Measurements from ENCODE around the gene RADIL. TPM values are rescaled to one million over a fixed set of nuclear protein-coding genes. Genes with fewer than 3 reads are reported as not detected.

The RADIL gene
- total and polyA plus RNA-seq, 2 of the 13 experiments (the other 11 are each of a cell fraction or from before 2014, with no cell fraction given), result 0.05 to 0.09 TPM

DNA sequence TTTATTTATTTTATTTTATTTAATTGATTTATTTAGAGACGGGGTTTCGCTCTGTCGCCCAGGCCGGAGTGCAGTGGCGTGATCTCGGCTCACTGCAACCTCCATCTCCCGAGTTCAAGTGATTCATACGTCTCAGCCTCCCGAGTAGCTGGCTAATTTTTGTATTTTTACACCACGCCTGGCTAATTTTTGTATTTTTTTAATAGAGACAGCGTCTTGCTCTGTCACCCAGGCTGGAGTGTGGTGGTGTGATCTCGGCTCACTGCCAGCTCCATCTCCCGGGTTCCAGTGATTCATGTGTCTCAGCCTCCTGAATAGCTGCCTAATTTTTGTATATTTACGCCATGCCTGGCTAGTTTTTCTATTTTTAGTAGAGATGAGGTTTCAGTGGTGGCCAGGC, 73.8 kb downstream of the RADIL start:
- H4K20me1 ChIP-seq (ENCODE audit: insufficient read depth, low read length), result no peaks in the 10 kb centered on the region
- H3K36me3 ChIP-seq (replicated peaks in 1 of 2; ENCODE audit: control insufficient read depth in 1 of 2, insufficient read depth in 2 of 2, low read length in 2 of 2), result no peaks in the 10 kb centered on the region
- no peak for ATAC-seq
- BruUV-seq (replicated peaks), result no TSS peak
- H3K4me2 ChIP-seq (ENCODE audit: low read depth, low read length), result no peak overlapping the region
- H3K27ac ChIP-seq (ENCODE audit: extremely low read length, insufficient read depth, low read length), result no peak overlapping the region
- H3K4me3 ChIP-seq (replicated peaks in 1 of 3; ENCODE audit: insufficient read depth in 1 of 3, low read depth in 2 of 3, low read length in 3 of 3), result no peak overlapping the region
- 67% methylated on average over 14 of the region's 14 CpGs for WGBS (ENCODE audit: low lambda C conversion rate)
- H3K9ac ChIP-seq (ENCODE audit: insufficient read depth, low read depth, low read length), result no peak overlapping the region
- CTCF ChIA-PET (ENCODE audit: low intra/inter-chr PET ratio, low total read pairs), result no interaction called here
- intact Hi-C loops (cut with micrococcal nuclease; ENCODE audit: unreplicated experiment) (no loop called here), in situ Hi-C loops (cut with HindIII; ENCODE audit: extremely low pct_ligation_motif_present, low pct_unique_long_range_greater_than_20kb) (no loop called here)
- DNase-seq (ENCODE audit: low spot score), result no peak
- POLR2A ChIA-PET, result no interaction called here
- H3K9me3 ChIP-seq (ENCODE audit: low read length), result no peaks in the 10 kb centered on the region
- FAIRE-seq, result no peak
- H3K4me1 ChIP-seq (ENCODE audit: insufficient read depth, low read length), result 0 out of 2 replicates have a peak, but pooled peaks cover under 1% of the 10 kb centered on the region
- no peak for TF ChIP-seq ZNF747 (CRISPR knock-in tag; IDR thresholded peaks at IDR 0.05; ENCODE audit: borderline replicate concordance)
- H3K79me2 ChIP-seq (ENCODE audit: insufficient read depth, low read length), result no peaks in the 10 kb centered on the region
- H2AFZ ChIP-seq (ENCODE audit: low read length), result no peak overlapping the region
- H3K27me3 ChIP-seq (ENCODE audit: control insufficient read depth in 1 of 2, insufficient read depth in 2 of 2, low read length in 2 of 2), result peaks cover 9 to 46% of the 10 kb centered on the region in 2 experiments; a peak in 3 of 5 replicates

DNA sequence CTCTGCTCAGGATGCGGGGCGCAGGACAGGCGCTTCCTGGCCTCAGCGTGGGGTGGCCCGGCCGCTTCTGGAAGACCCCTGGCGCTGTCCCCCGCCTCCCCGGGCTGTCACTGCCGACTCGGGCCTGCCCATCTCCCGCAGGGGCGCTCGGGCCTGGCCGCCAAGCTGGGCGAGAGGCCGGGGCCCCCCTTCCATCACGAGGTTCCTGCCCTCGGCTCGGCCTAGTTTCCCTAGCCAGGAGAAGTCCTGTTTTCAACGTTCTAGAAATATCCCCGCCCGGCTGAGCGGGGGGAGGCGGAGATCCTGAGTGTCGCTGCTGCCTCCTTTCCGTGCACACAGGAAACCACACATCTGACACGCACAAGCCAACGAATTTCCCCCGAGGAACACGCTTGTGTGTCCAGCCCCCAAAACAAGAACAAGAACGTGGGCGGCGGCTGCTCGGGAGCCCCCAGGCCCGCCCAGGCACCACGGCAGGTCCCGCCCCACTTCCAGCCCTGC, 74.4 kb downstream of the RADIL start:
- H3K9me3 ChIP-seq (ENCODE audit: low read length), result no peaks in the 10 kb centered on the region
- intact Hi-C loops (cut with micrococcal nuclease; ENCODE audit: unreplicated experiment) (no loop called here), in situ Hi-C loops (cut with HindIII; ENCODE audit: extremely low pct_ligation_motif_present, low pct_unique_long_range_greater_than_20kb) (no loop called here)
- H3K4me3 ChIP-seq (replicated peaks in 1 of 3; ENCODE audit: insufficient read depth in 1 of 3, low read depth in 2 of 3, low read length in 3 of 3), result no peak overlapping the region
- FAIRE-seq (no peak), DNase-seq (ENCODE audit: low spot score) (no peak), ATAC-seq (no peak)
- peaks cover 9 to 46% of the 10 kb centered on the region in 2 experiments; a peak in 3 of 5 replicates for H3K27me3 ChIP-seq (ENCODE audit: control insufficient read depth in 1 of 2, insufficient read depth in 2 of 2, low read length in 2 of 2)
- no peaks in the 10 kb centered on the region for H4K20me1 ChIP-seq (ENCODE audit: insufficient read depth, low read length)
- WGBS (ENCODE audit: low lambda C conversion rate), result 76% methylated on average over 18 of the region's 38 CpGs
- peaks cover 5% of the 10 kb centered on the region; the same call in 1 of the 2 replicates for H3K4me1 ChIP-seq (ENCODE audit: insufficient read depth, low read length)
- ChIA-PET CTCF (ENCODE audit: low intra/inter-chr PET ratio, low total read pairs) (no interaction called here), POLR2A (no interaction called here)
- no peaks in the 10 kb centered on the region for H3K36me3 ChIP-seq (replicated peaks in 1 of 2; ENCODE audit: control insufficient read depth in 1 of 2, insufficient read depth in 2 of 2, low read length in 2 of 2)
- H2AFZ ChIP-seq (ENCODE audit: low read length), result no peak overlapping the region
- H3K9ac ChIP-seq (ENCODE audit: insufficient read depth, low read depth, low read length), result no peak overlapping the region
- H3K4me2 ChIP-seq (ENCODE audit: low read depth, low read length), result no peak overlapping the region
- BruUV-seq (replicated peaks), result no TSS peak
- H3K27ac ChIP-seq (ENCODE audit: extremely low read length, insufficient read depth, low read length), result no peak overlapping the region
- TF ChIP-seq ZNF562 (CRISPR knock-in tag; IDR thresholded peaks at IDR 0.05; ENCODE audit: borderline replicate concordance) (no peak), HHEX (CRISPR knock-in tag; IDR thresholded peaks at IDR 0.05) (no peak), PAX8 (CRISPR knock-in tag; IDR thresholded peaks at IDR 0.05; ENCODE audit: borderline replicate concordance) (no peak), ARNT2 (CRISPR knock-in tag; IDR thresholded peaks at IDR 0.05; ENCODE audit: low read depth) (no peak), EED (CRISPR knock-in tag; IDR thresholded peaks at IDR 0.05) (no peak)
- TF ChIP-seq, protein P1, sequence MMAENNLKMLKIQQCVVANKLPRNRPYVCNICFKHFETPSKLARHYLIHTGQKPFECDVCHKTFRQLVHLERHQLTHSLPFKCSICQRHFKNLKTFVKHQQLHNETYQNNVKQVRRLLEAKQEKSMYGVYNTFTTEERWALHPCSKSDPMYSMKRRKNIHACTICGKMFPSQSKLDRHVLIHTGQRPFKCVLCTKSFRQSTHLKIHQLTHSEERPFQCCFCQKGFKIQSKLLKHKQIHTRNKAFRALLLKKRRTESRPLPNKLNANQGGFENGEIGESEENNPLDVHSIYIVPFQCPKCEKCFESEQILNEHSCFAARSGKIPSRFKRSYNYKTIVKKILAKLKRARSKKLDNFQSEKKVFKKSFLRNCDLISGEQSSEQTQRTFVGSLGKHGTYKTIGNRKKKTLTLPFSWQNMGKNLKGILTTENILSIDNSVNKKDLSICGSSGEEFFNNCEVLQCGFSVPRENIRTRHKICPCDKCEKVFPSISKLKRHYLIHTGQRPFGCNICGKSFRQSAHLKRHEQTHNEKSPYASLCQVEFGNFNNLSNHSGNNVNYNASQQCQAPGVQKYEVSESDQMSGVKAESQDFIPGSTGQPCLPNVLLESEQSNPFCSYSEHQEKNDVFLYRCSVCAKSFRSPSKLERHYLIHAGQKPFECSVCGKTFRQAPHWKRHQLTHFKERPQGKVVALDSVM (CRISPR knock-in tag; IDR thresholded peaks at IDR 0.05), result no peak
- TF ChIP-seq, protein P2, sequence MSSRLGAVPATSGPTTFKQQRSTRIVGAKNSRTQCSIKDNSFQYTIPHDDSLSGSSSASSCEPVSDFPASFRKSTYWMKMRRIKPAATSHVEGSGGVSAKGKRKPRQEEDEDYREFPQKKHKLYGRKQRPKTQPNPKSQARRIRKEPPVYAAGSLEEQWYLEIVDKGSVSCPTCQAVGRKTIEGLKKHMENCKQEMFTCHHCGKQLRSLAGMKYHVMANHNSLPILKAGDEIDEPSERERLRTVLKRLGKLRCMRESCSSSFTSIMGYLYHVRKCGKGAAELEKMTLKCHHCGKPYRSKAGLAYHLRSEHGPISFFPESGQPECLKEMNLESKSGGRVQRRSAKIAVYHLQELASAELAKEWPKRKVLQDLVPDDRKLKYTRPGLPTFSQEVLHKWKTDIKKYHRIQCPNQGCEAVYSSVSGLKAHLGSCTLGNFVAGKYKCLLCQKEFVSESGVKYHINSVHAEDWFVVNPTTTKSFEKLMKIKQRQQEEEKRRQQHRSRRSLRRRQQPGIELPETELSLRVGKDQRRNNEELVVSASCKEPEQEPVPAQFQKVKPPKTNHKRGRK (CRISPR knock-in tag; IDR thresholded peaks at IDR 0.05), result no peak
- H3K79me2 ChIP-seq (ENCODE audit: insufficient read depth, low read length), result no peaks in the 10 kb centered on the region
